LNCaP clone FGC (cell line): ENCODE results near the gene CTDSP1.
A peak's percentile ranks its signal among the peaks of the same experiment; 100 is the strongest.

Experiments
- DNase-seq: peaks from one replicate; pipeline ENCODE4 v3.0.0-alpha.2; 2011; ENCODE audit warnings: low read depth
- H3K4me3 ChIP-seq: 2 replicates; pipeline ENCODE4 v1.5.1; 2011; ENCODE audit warnings: mild to moderate bottlenecking, low read depth, low read length, control low read depth
- CTCF ChIP-seq: IDR thresholded peaks from 2 replicates; pipeline ENCODE4 v1.5.1; 2012; ENCODE audit warnings: mild to moderate bottlenecking; ENCODE audit not compliant: control insufficient read depth, insufficient read depth; ENCODE audit errors: extremely low read depth

Gene CTDSP1

GRCh38 chr2:218399391-218400166, at the start of gene CTDSP1:
CTDSP1 (plus strand) TSS chr2:218399868; CDS start chr2:218400091, 223 bp downstream.
- DNase-seq: peak; percentile 91
- peak; percentile 14; the same call in 1 of the 2 replicates for TF ChIP-seq CTCF
- H3K4me3 ChIP-seq: peak within 1 kb of the TSS; percentile 68

- TF ChIP-seq CTCF: no peak
- no peak overlapping the region for H3K4me3 ChIP-seq
- no peak for DNase-seq
Observed at GRCh38 chr2:218354045-218354444, 45.6 kb upstream of the CTDSP1 start.

- DNase-seq: no peak
- no peak for TF ChIP-seq CTCF
- H3K4me3 ChIP-seq: no peak overlapping the region
Observed at GRCh38 chr2:218354850-218355443, 44.7 kb upstream of the CTDSP1 start.

- H3K4me3 ChIP-seq: peak overlapping the region; percentile 41
- no peak for DNase-seq
- no peak for TF ChIP-seq CTCF
Observed at GRCh38 chr2:218357236-218358177, 42.2 kb upstream of the CTDSP1 start.

- TF ChIP-seq CTCF: no peak
- DNase-seq: no peak
- no peak overlapping the region for H3K4me3 ChIP-seq
Observed at GRCh38 chr2:218360453-218360852, 39.2 kb upstream of the CTDSP1 start.

GRCh38 chr2:218362606-218363005, 37.1 kb upstream of the CTDSP1 start:
- H3K4me3 ChIP-seq: no peak overlapping the region
- DNase-seq: no peak
- no peak for TF ChIP-seq CTCF
